Measurements from ENCODE around the gene DNM2. TPM values are rescaled to one million over a fixed set of nuclear protein-coding genes. Genes with fewer than 3 reads are reported as not detected.

DNM2 gene
- total RNA-seq, 1 donor: 102 TPM

DNA sequence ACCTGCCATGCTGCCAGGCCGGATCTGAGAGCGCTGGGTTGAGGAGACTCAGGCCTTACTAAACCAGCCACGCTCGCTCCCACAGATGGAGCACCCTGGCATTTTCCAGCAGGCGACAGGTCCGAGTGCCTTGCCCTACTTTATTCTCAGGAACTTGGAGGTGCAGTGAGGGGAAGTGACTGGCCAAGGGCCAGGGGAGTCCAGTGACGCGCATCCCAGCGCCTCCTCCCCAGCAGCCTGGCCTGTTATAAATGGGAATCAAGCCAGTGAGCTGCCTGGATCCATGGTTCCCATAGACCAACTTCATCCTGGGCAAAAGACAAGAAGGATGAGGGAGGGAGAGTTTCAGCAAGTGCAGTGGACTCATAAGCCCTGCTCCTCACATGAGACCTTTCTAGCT, 82.6 kb downstream of the DNM2 start:
- H3K36me3 ChIP-seq (ENCODE audit: insufficient read depth, low read length): peaks cover 68% of the 10 kb centered on the region
- no peak overlapping the region for H3K4me2 ChIP-seq (ENCODE audit: insufficient read depth, low read length)
- H3K27ac ChIP-seq (ENCODE audit: low read depth, low read length): no peak overlapping the region
- TF ChIP-seq, protein P1, sequence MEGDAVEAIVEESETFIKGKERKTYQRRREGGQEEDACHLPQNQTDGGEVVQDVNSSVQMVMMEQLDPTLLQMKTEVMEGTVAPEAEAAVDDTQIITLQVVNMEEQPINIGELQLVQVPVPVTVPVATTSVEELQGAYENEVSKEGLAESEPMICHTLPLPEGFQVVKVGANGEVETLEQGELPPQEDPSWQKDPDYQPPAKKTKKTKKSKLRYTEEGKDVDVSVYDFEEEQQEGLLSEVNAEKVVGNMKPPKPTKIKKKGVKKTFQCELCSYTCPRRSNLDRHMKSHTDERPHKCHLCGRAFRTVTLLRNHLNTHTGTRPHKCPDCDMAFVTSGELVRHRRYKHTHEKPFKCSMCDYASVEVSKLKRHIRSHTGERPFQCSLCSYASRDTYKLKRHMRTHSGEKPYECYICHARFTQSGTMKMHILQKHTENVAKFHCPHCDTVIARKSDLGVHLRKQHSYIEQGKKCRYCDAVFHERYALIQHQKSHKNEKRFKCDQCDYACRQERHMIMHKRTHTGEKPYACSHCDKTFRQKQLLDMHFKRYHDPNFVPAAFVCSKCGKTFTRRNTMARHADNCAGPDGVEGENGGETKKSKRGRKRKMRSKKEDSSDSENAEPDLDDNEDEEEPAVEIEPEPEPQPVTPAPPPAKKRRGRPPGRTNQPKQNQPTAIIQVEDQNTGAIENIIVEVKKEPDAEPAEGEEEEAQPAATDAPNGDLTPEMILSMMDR (IDR thresholded peaks at IDR 0.05; ENCODE audit: extremely low read depth, low read depth, low read length): no peak
- no peaks in the 10 kb centered on the region for H4K20me1 ChIP-seq (ENCODE audit: insufficient read depth, low read length)
- H3K9me3 ChIP-seq (ENCODE audit: low read depth, low read length): no peaks in the 10 kb centered on the region
- no peaks in the 10 kb centered on the region for H3K4me1 ChIP-seq (ENCODE audit: insufficient read depth, low read length)
- no peaks in the 10 kb centered on the region for H3K79me2 ChIP-seq (ENCODE audit: insufficient read depth, low read length)
- H3K27me3 ChIP-seq (ENCODE audit: insufficient read depth, low read length): no peaks in the 10 kb centered on the region
- H3K4me3 ChIP-seq (ENCODE audit: insufficient read depth, low read length): no peak overlapping the region
- DNase-seq (ENCODE audit: insufficient read length, low spot score, missing footprints): peak; percentile 74
- H2AFZ ChIP-seq (ENCODE audit: low read length): no peak overlapping the region

DNA sequence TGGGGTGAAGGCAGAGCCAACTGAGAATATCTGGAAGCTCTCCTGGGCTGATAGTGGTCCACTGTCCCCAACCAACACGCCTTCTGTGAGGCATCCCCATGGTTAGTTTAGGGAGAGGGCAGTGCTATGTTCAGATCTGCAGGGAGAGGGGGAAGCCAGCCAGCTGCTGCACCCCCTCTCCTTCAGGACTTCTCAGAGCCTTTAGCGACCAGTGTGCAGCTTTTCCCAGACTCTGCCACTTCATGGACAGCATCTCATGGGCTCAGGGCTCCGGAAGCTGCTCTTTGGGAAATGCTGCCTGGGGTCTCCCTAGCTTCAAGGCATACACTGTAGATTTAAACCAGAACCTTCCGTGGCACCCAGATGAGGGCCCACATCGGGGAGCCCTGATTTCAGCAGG, 84.6 kb downstream of the DNM2 start:
- H3K4me3 ChIP-seq (ENCODE audit: insufficient read depth, low read length): no peak overlapping the region
- H3K4me1 ChIP-seq (ENCODE audit: insufficient read depth, low read length): no peaks in the 10 kb centered on the region
- H3K27me3 ChIP-seq (ENCODE audit: insufficient read depth, low read length): no peaks in the 10 kb centered on the region
- H3K4me2 ChIP-seq (ENCODE audit: insufficient read depth, low read length): no peak overlapping the region
- no peak overlapping the region for H2AFZ ChIP-seq (ENCODE audit: low read length)
- TF ChIP-seq, protein P1 (IDR thresholded peaks at IDR 0.05; ENCODE audit: extremely low read depth, low read depth, low read length): no peak
- no peaks in the 10 kb centered on the region for H3K9me3 ChIP-seq (ENCODE audit: low read depth, low read length)
- no peaks in the 10 kb centered on the region for H3K79me2 ChIP-seq (ENCODE audit: insufficient read depth, low read length)
- DNase-seq (ENCODE audit: insufficient read length, low spot score, missing footprints): no peak
- peaks cover 56% of the 10 kb centered on the region for H3K36me3 ChIP-seq (ENCODE audit: insufficient read depth, low read length)
- no peak overlapping the region for H3K27ac ChIP-seq (ENCODE audit: low read depth, low read length)
- H4K20me1 ChIP-seq (ENCODE audit: insufficient read depth, low read length): no peaks in the 10 kb centered on the region

DNA sequence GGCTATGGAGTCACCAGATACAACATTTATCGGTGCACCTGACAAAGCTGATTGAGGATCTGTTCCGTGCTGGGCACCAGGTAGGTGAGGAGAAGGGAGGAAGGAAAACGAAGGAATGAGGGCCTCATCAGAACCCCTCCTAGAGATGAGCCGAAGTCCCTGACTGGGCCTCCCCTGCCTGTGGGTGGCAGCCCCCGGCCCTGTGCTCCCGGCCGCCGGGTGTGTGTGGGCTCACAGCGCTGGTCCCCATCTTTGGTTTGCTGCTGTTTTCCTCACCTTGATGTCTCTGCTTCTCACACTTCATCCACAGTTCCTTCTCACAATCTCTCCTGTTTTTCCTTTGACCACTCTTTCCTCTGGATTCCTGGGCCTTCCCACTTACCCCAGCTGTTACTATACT, 85.4 kb downstream of the DNM2 start:
- peaks cover 50% of the 10 kb centered on the region for H3K36me3 ChIP-seq (ENCODE audit: insufficient read depth, low read length)
- TF ChIP-seq, protein P1 (IDR thresholded peaks at IDR 0.05; ENCODE audit: extremely low read depth, low read depth, low read length): no peak

DNA sequence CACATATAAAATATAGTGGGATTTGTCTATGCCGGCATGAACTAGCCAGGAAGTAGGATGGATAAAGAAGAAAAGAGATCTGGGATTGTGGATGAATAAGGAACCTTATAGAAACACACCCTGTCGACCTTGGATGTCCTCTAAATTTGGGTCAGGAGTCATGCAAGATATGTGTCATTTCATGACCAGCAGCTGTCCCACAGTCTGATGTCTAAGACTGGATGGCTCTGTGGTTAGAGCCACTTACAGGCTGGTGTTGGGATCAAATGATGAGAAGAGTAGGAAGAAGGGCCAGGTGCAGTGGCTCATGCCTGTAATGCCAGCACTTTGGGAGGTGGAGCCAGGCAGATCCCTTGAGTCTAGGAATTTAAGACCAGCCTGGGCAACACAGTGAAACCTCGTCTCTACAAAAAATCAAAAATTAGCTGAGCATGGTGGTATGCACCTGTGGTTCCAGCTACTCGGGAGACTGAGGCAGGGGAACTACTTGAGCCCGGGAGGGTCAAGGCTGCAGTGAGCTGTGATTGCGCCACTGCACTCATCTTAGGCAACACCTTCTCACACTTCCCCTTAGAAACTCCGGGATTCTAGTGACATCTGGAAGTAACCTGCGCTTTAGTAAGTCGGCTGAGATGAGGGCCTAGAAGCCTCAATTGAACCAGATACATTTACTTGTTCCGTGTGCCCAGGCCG, 87.3 kb downstream of the DNM2 start:
- no peak overlapping the region for H2AFZ ChIP-seq (ENCODE audit: low read length)
- peaks cover 43% of the 10 kb centered on the region for H3K36me3 ChIP-seq (ENCODE audit: insufficient read depth, low read length)
- no peak overlapping the region for H3K27ac ChIP-seq (ENCODE audit: low read depth, low read length)
- no peak for DNase-seq (ENCODE audit: insufficient read length, low spot score, missing footprints)
- TF ChIP-seq, protein P1 (IDR thresholded peaks at IDR 0.05; ENCODE audit: extremely low read depth, low read depth, low read length): no peak
- no peak overlapping the region for H3K4me2 ChIP-seq (ENCODE audit: insufficient read depth, low read length)
- H3K4me3 ChIP-seq (ENCODE audit: insufficient read depth, low read length): no peak overlapping the region
- H3K9me3 ChIP-seq (ENCODE audit: low read depth, low read length): no peaks in the 10 kb centered on the region
- no peaks in the 10 kb centered on the region for H3K27me3 ChIP-seq (ENCODE audit: insufficient read depth, low read length)
- no peaks in the 10 kb centered on the region for H4K20me1 ChIP-seq (ENCODE audit: insufficient read depth, low read length)
- H3K79me2 ChIP-seq (ENCODE audit: insufficient read depth, low read length): no peaks in the 10 kb centered on the region
- H3K4me1 ChIP-seq (ENCODE audit: insufficient read depth, low read length): no peaks in the 10 kb centered on the region

More for the DNA sequence above, 85.4 kb downstream of the DNM2 start:
- Histone ChIP-seq H3K4me3 (ENCODE audit: insufficient read depth, low read length) (no peak overlapping the region), H3K9me3 (ENCODE audit: low read depth, low read length) (no peaks in the 10 kb centered on the region), H4K20me1 (ENCODE audit: insufficient read depth, low read length) (no peaks in the 10 kb centered on the region), H2AFZ (ENCODE audit: low read length) (no peak overlapping the region), H3K79me2 (ENCODE audit: insufficient read depth, low read length) (no peaks in the 10 kb centered on the region), H3K4me1 (ENCODE audit: insufficient read depth, low read length) (no peaks in the 10 kb centered on the region), H3K27ac (ENCODE audit: low read depth, low read length) (no peak overlapping the region), H3K27me3 (ENCODE audit: insufficient read depth, low read length) (no peaks in the 10 kb centered on the region), H3K4me2 (ENCODE audit: insufficient read depth, low read length) (no peak overlapping the region)
- no peak for DNase-seq (ENCODE audit: insufficient read length, low spot score, missing footprints)

Data from osteoblast (primary cell).